Esophagus muscularis mucosa (tissue), 3 donors: ENCODE results near the gene LIN7C.

Experiments
- POLR2A ChIP-seq: fragments of 450-650 bp; IDR thresholded peaks from one replicate; pipeline ENCODE4 v1.6.1; 2017; ENCODE audit warnings: antibody characterized with exemption, moderate library complexity, mild to moderate bottlenecking, low read depth
- TF ChIP-seq, protein P1 (sequence below), 3 experiments: fragments of 200-600 bp in 2 of 3; fragments of 450-650 bp in 1 of 3; sonication (generic) in 2 of 3; IDR thresholded peaks; one replicate each; pipeline ENCODE4 v1.5.1; 2017 to 2019; ENCODE audit warnings: antibody characterized with exemption in 3 of 3, mild to moderate bottlenecking in 2 of 3, moderate library complexity in 1 of 3

DNA sequence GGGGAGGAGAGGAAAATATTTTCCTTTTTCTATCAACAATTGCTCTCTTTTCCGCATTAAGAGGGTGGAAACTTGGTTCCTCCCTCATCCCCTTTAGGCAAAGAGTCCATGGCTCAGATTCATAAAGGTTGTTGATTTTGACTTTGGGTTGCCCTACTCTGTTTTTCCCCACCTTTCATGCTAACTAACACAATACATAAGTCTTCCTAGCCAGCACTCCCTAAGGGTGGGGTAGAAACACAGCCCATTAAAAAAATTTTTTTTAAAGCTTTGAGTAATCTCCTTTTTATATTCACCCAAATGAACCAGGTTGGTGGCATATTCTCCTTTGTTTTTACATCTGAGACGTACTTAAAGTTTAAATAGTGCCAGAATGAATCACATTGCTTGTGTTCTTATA, 20.0 kb upstream of the LIN7C start:
- TF ChIP-seq, protein P1, sequence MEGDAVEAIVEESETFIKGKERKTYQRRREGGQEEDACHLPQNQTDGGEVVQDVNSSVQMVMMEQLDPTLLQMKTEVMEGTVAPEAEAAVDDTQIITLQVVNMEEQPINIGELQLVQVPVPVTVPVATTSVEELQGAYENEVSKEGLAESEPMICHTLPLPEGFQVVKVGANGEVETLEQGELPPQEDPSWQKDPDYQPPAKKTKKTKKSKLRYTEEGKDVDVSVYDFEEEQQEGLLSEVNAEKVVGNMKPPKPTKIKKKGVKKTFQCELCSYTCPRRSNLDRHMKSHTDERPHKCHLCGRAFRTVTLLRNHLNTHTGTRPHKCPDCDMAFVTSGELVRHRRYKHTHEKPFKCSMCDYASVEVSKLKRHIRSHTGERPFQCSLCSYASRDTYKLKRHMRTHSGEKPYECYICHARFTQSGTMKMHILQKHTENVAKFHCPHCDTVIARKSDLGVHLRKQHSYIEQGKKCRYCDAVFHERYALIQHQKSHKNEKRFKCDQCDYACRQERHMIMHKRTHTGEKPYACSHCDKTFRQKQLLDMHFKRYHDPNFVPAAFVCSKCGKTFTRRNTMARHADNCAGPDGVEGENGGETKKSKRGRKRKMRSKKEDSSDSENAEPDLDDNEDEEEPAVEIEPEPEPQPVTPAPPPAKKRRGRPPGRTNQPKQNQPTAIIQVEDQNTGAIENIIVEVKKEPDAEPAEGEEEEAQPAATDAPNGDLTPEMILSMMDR (IDR thresholded peaks at IDR 0.05), result no peak
- TF ChIP-seq POLR2A, result no peak
